AG04450 (cell line): ENCODE results near the gene MAP2. TPM values are rescaled to one million over a fixed set of nuclear protein-coding genes. Genes with fewer than 3 reads are reported as not detected.

ENCODE experiments used
- CTCF ChIA-PET: fragments of 300-600, 350-600 bp; formaldehyde crosslinking; extraction: SDS; loops from one replicate; lab custom pipeline; 2022; ENCODE audit warnings: antibody characterized with exemption, inconsistent platforms; lab: Charles Lee
- POLR2A ChIA-PET: fragments of 350-600 bp; formaldehyde crosslinking; extraction: SDS; loops from one replicate; lab custom pipeline; 2021; ENCODE audit warnings: antibody characterized with exemption, inconsistent platforms; lab: Yijun Ruan, JAX
- DNase-seq: peaks from one replicate; pipeline ENCODE4 v3.0.0-alpha.2; 2011; ENCODE audit warnings: low read depth, low spot score
- H3K27ac ChIP-seq: one replicate; pipeline ENCODE4 v1.5.1; 2012; ENCODE audit warnings: low read depth, low read length, control low read depth
- H3K27me3 ChIP-seq: one replicate; pipeline ENCODE4 v1.6.0; 2012; ENCODE audit warnings: low read length; ENCODE audit not compliant: control insufficient read depth, insufficient read depth
- H3K4me3 ChIP-seq: 2 replicates; pipeline ENCODE4 v1.5.1; 2011; ENCODE audit warnings: mild to moderate bottlenecking, low read depth, low read length, control low read depth
- H3K9me3 ChIP-seq: 2 replicates; pipeline ENCODE4 v1.5.1; 2012; ENCODE audit warnings: low read length; ENCODE audit not compliant: control insufficient read depth, insufficient read depth
- CTCF ChIP-seq: IDR thresholded peaks from 2 replicates; pipeline ENCODE4 v1.5.1; 2011; ENCODE audit warnings: low read depth, low read length, control low read depth, inconsistent platforms
- polyA plus RNA-seq: library from polyadenylated mRNA; depleted of rRNA; stranded (reverse); fragments of >200 nt; gene quantifications from 2 replicates; pipeline ENCODE4 v1.2.3, GENCODE V29; 2011

Gene MAP2
- polyA plus RNA-seq, 1 experiment: 0.69 TPM

- Histone ChIP-seq H3K4me3 (no peak overlapping the region), H3K9me3 (peaks cover 3% of the 10 kb centered on the region; the same call in 1 of the 2 replicates), H3K27me3 (no peaks in the 10 kb centered on the region), H3K27ac (no peak overlapping the region)
- DNase-seq: no peak
- POLR2A ChIA-PET: no interaction called here
- CTCF ChIA-PET: interaction anchor here (1.0 to 1.4 kb wide), 2 partner anchors 31 to 57 kb away, joined by 4 to 5 read pairs; no protein-coding TSS in a partner anchor
- no peak for TF ChIP-seq CTCF
These were observed 32.0 kb upstream of the MAP2 start for GRCh38 chr2:209391776-209392401.

- no peaks in the 10 kb centered on the region for H3K9me3 ChIP-seq
These were observed 28.6 kb upstream of the MAP2 start for GRCh38 chr2:209395229-209395628.

GRCh38 chr2:209395652-209396051, 28.2 kb upstream of the MAP2 start:
- no peak overlapping the region for H3K4me3 ChIP-seq
- POLR2A ChIA-PET: no interaction called here
- TF ChIP-seq CTCF: no peak
- no peak for DNase-seq
- H3K27ac ChIP-seq: no peak overlapping the region
- CTCF ChIA-PET: no interaction called here
- no peaks in the 10 kb centered on the region for H3K27me3 ChIP-seq
- no peaks in the 10 kb centered on the region for H3K9me3 ChIP-seq

More at GRCh38 chr2:209395229-209395628, 28.6 kb upstream of the MAP2 start:
- Histone ChIP-seq H3K27me3 (no peaks in the 10 kb centered on the region), H3K27ac (no peak overlapping the region), H3K4me3 (no peak overlapping the region)
- ChIA-PET POLR2A (no interaction called here), CTCF (no interaction called here)
- DNase-seq: no peak
- no peak for TF ChIP-seq CTCF

DNA sequence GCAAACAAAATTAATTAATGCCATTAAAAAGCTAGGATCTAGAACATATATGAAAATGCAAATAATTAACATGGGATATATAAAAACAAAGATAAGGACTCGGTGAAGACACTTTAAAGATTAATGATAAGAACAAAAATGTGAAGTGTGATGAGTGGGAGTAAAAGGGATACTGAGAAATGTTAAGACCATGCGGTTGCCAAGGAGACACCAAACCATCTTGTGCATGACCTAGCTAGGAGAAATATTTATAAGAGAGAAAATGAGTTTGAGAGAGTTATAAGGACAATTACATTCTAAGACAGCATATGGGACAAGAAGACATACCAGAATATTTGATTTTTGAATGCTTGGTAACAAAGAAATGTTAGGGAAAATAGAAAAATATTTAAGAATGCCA, 25.4 kb upstream of the MAP2 start:
- no peak overlapping the region for H3K4me3 ChIP-seq
- H3K27ac ChIP-seq: no peak overlapping the region
- H3K9me3 ChIP-seq: no peaks in the 10 kb centered on the region
- ChIA-PET POLR2A (no interaction called here), CTCF (interaction anchor here (0.9 kb wide), 1 partner anchor 64 kb away, joined by 3 read pairs; no protein-coding TSS in a partner anchor)
- DNase-seq: no peak
- no peak for TF ChIP-seq CTCF
- H3K27me3 ChIP-seq: no peaks in the 10 kb centered on the region

DNA sequence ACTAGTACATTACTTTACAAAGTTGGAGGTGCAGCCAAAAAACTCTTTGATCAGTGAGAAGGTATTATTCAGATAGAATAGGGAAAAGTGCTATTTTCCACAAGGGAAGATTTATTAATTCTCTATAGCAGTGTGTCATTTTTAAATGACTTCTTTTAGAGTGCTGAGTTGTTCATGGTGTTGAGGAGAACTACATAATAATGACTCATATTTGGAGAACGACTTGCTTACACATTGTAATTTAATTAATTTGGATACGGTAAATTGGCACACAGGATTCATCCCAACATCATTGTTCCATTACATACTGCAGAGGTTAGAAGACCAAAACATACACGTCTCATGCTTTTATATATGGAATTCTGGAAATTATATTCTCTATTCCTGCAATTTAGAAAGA, 22.1 kb upstream of the MAP2 start:
- Histone ChIP-seq H3K9me3 (no peaks in the 10 kb centered on the region), H3K27ac (no peak overlapping the region), H3K4me3 (no peak overlapping the region), H3K27me3 (no peaks in the 10 kb centered on the region)
- ChIA-PET CTCF (interaction anchor here (1.0 kb wide), 1 partner anchor 67 kb away, joined by 3 read pairs; no protein-coding TSS in a partner anchor), POLR2A (no interaction called here)
- no peak for TF ChIP-seq CTCF
- DNase-seq: no peak
